22Rv1 (cell line): ENCODE results near the gene ENTREP3.
A peak's percentile ranks its signal among the peaks of the same experiment; 100 is the strongest.
"Not testable (repeated sequence)": the region's sequence is repeated elsewhere in the genome, so short reads cannot be mapped to it uniquely, and the experiment has no call there.

Experiments
- H3K27ac ChIP-seq: fragments of 450-650 bp; 2 replicates; pipeline ENCODE4 v1.5.1; 2017
- CTCF ChIP-seq: fragments of 450-650 bp; IDR thresholded peaks from 2 replicates; pipeline ENCODE4 v1.5.1; 2017; ENCODE audit warnings: mild to moderate bottlenecking
- ZFX ChIP-seq: fragments of 450-650 bp; IDR thresholded peaks from 2 replicates; pipeline ENCODE4 v1.6.1; 2017; ENCODE audit warnings: antibody characterized with exemption, borderline replicate concordance

The ENTREP3 gene

GRCh38 chr1:155226188-155226909, 28.9 kb downstream of the ENTREP3 start:
- TF ChIP-seq ZFX (no peak), CTCF (peak; percentile 86)
- H3K27ac ChIP-seq, result peak overlapping the region; percentile 99

- H3K27ac ChIP-seq, result peak overlapping the region; percentile 99
Observed at GRCh38 chr1:155225404-155225759, 29.9 kb downstream of the ENTREP3 start.

- H3K27ac ChIP-seq, result peak overlapping the region; percentile 43; the same call in 1 of the 2 replicates
- TF ChIP-seq ZFX (no peak), CTCF (no peak)
Observed at GRCh38 chr1:155223047-155223446, 32.2 kb downstream of the ENTREP3 start.

GRCh38 chr1:155220211-155220965, 34.9 kb downstream of the ENTREP3 start:
- peak overlapping the region; percentile 56 for H3K27ac ChIP-seq

- TF ChIP-seq CTCF (no peak), ZFX (no peak)
- H3K27ac ChIP-seq, result peak overlapping the region; percentile 56
Observed at GRCh38 chr1:155219592-155220031, 35.7 kb downstream of the ENTREP3 start.

- peak overlapping the region; percentile 56 for H3K27ac ChIP-seq
- TF ChIP-seq CTCF, result no peak
- no peak for TF ChIP-seq ZFX
Observed at GRCh38 chr1:155218854-155219591, 36.3 kb downstream of the ENTREP3 start.

- H3K27ac ChIP-seq, result not testable (repeated sequence)
Observed at GRCh38 chr1:155214702-155215101, 40.6 kb downstream of the ENTREP3 start.

GRCh38 chr1:155212051-155212440, 43.2 kb downstream of the ENTREP3 start:
- H3K27ac ChIP-seq, result not testable (repeated sequence)

GRCh38 chr1:155211381-155212050, 43.8 kb downstream of the ENTREP3 start:
- H3K27ac ChIP-seq, result not testable (repeated sequence)
